ENCODE results near the gene ASTE1. TPM values are rescaled to one million over a fixed set of nuclear protein-coding genes. Genes with fewer than 3 reads are reported as not detected.

The ASTE1 gene
- total RNA-seq, 1 experiment from 2014 or later = 2.4 TPM

- CTCF ChIA-PET = no interaction called here
- Histone ChIP-seq H3K9ac (ENCODE audit: low read length) (no peak overlapping the region), H3K4me3 (replicated peaks in 1 of 2; ENCODE audit: low read depth in 1 of 2, low read length in 2 of 2) (no peak overlapping the region), H2AFZ (ENCODE audit: low read depth, low read length, poor library complexity, severe bottlenecking) (no peak overlapping the region), H3K9me3 (ENCODE audit: control insufficient read depth in 1 of 2, insufficient read depth in 1 of 2, low read depth in 1 of 2, low read length in 2 of 2) (no peaks in the 10 kb centered on the region), H3K27me3 (ENCODE audit: insufficient read depth, low read length) (no peaks in the 10 kb centered on the region), H3K36me3 (ENCODE audit: control insufficient read depth in 1 of 2, insufficient read depth in 2 of 2, low read length in 2 of 2) (peaks cover 2 to 5% of the 10 kb centered on the region in 2 experiments; a peak in 2 of 4 replicates), H3K9me2 (ENCODE audit: insufficient read depth) (no peaks in the 10 kb centered on the region), H3K79me2 (ENCODE audit: insufficient read depth, low read length) (no peaks in the 10 kb centered on the region), H3K4me2 (ENCODE audit: low read length) (no peak overlapping the region), H3K27ac (ENCODE audit: low read depth, low read length) (no peak overlapping the region), H3K4me1 (ENCODE audit: control insufficient read depth in 1 of 2, insufficient read depth in 2 of 2, low read length in 2 of 2) (no peaks in the 10 kb centered on the region), H4K20me1 (ENCODE audit: insufficient read depth) (no peaks in the 10 kb centered on the region)
- TF ChIP-seq FOSL1 (IDR thresholded peaks at IDR 0.05; ENCODE audit: low read depth) = no peak
- TF ChIP-seq REST (IDR thresholded peaks at IDR 0.05; ENCODE audit: low read depth) = no peak
- TF ChIP-seq EZH2phosphoT487 (IDR thresholded peaks at IDR 0.05; ENCODE audit: borderline replicate concordance) = no peak
- no peak for TF ChIP-seq SRF (IDR thresholded peaks at IDR 0.05; ENCODE audit: low read depth)
- TF ChIP-seq EZH2 (IDR thresholded peaks at IDR 0.05) = no peak
- no peak for TF ChIP-seq TCF7L2 (IDR thresholded peaks at IDR 0.05; ENCODE audit: borderline replicate concordance, extremely low read depth, insufficient read depth, insufficient read length)
- TF ChIP-seq CEBPB (IDR thresholded peaks at IDR 0.05; ENCODE audit: low read depth) = no peak
- no peak for TF ChIP-seq ZFX (IDR thresholded peaks at IDR 0.05)
- RAD21 ChIA-PET (ENCODE audit: low non-redundant PET in 1 of 2, low total read pairs in 2 of 2, uncharacterized antibody in 2 of 2, unreplicated experiment in 2 of 2) = no interaction called here
- POLR2A ChIA-PET = no interaction called here
- intact Hi-C loops (cut with micrococcal nuclease) = no loop called here
- DNase-seq (ENCODE audit: low read depth, low spot score) (no peak), ATAC-seq (no peak)
- BruUV-seq (replicated peaks) = no TSS peak
Measured at GRCh38 chr3:130976706-130977105, 49.9 kb downstream of the ASTE1 start.
